GM10248 (cell line): ENCODE data around the gene TPCN2.

Source experiments
- CTCF ChIA-PET: fragments of 300-600 bp; sonication (Branson Sonifier 250); formaldehyde crosslinking; extraction: SDS; loops from one replicate; lab custom pipeline; 2021; ENCODE audit warnings: antibody characterized with exemption; lab: Yijun Ruan, JAX
- POLR2A ChIA-PET: fragments of 350-650 bp; sonication (Branson Sonifier 250); formaldehyde crosslinking; extraction: SDS; loops from one replicate; lab custom pipeline; 2020; ENCODE audit warnings: antibody characterized with exemption; lab: Yijun Ruan, JAX
- DNase-seq: peaks from one replicate; pipeline ENCODE4 v3.0.0; 2012; ENCODE audit errors: extremely low spot score
- CTCF ChIP-seq: IDR thresholded peaks from 2 replicates; pipeline ENCODE4 v1.5.1; 2012; ENCODE audit warnings: mild to moderate bottlenecking, low read depth; ENCODE audit errors: extremely low read depth, missing control alignments, control extremely low read depth

The TPCN2 gene

GRCh38 chr11:69127884-69128283 is 79.2 kb downstream of the TPCN2 start:
- ChIA-PET CTCF (interaction anchor here (1.2 kb wide), 1 partner anchor 18 kb away, joined by 3 read pairs; no protein-coding TSS in a partner anchor), POLR2A (no interaction called here)
- DNase-seq, result no peak
- no peak for TF ChIP-seq CTCF

GRCh38 chr11:69129053-69129452 is 80.3 kb downstream of the TPCN2 start:
- DNase-seq, result no peak
- POLR2A ChIA-PET, result interaction anchor here (0.6 kb wide), 1 partner anchor 24 kb away, joined by 5 read pairs; no protein-coding TSS in a partner anchor
- TF ChIP-seq CTCF, result no peak
- CTCF ChIA-PET, result interaction anchor here (1.6 kb wide), 1 partner anchor 27 kb away, joined by 3 read pairs; the partner anchor contains the start of gene SMIM38

GRCh38 chr11:69129647-69130046 is 80.9 kb downstream of the TPCN2 start:
- ChIA-PET POLR2A (no interaction called here), CTCF (interaction anchor here (1.6 kb wide), 1 partner anchor 26 kb away, joined by 3 read pairs; the partner anchor contains the start of gene SMIM38)
- no peak for TF ChIP-seq CTCF
- DNase-seq, result no peak

GRCh38 chr11:69130654-69131053 is 81.9 kb downstream of the TPCN2 start:
- ChIA-PET CTCF (interaction anchor here (1.5 to 1.6 kb wide), 2 partner anchors 25 to 37 kb away, joined by 3 to 4 read pairs; partner anchors contain the start of gene SMIM38), POLR2A (no interaction called here)
- no peak for TF ChIP-seq CTCF
- DNase-seq, result no peak

GRCh38 chr11:69131121-69131566 is 82.4 kb downstream of the TPCN2 start:
- TF ChIP-seq CTCF, result no peak
- POLR2A ChIA-PET, result no interaction called here
- DNase-seq, result no peak
- CTCF ChIA-PET, result interaction anchor here (0.8 to 1.6 kb wide), 7 partner anchors 9 to 513 kb away, joined by 3 to 6 read pairs (median 3); no protein-coding TSS in a partner anchor

GRCh38 chr11:69131644-69132300 is 83.0 kb downstream of the TPCN2 start:
- peak; percentile 36 for TF ChIP-seq CTCF
- CTCF ChIA-PET, result interaction anchor here (0.8 to 1.7 kb wide), 8 partner anchors 9 to 512 kb away, joined by 3 to 6 read pairs (median 3); no protein-coding TSS in a partner anchor
- POLR2A ChIA-PET, result no interaction called here
- DNase-seq, result no peak
